Smooth muscle cell (in vitro differentiated cells): Measurements from ENCODE around the gene VAT1L. TPM values are rescaled to one million over a fixed set of nuclear protein-coding genes. Genes with fewer than 3 reads are reported as not detected.

Experiments used
- DNase-seq: peaks from one replicate; lab custom pipeline; 2025; ENCODE audit not compliant: unreplicated experiment; lab: John Stamatoyannopoulos, UW
- H2AFZ ChIP-seq: fragments of 200-600 bp; sonication (generic); 2 replicates; pipeline ENCODE4 v1.6.0; 2016; ENCODE audit warnings: antibody characterized with exemption, low read depth, mild to moderate bottlenecking
- H3F3A ChIP-seq: fragments of 200-600 bp; sonication (generic); 2 replicates; pipeline ENCODE4 v1.6.0; 2017; ENCODE audit warnings: antibody characterized with exemption, low read depth
- H3K27ac ChIP-seq: fragments of 200-600 bp; sonication (generic); 2 replicates; pipeline ENCODE4 v1.5.1; 2016; ENCODE audit warnings: low read depth, mild to moderate bottlenecking
- H3K27me3 ChIP-seq: fragments of 200-600 bp; sonication (generic); 2 replicates; pipeline ENCODE4 v1.6.1; 2016; ENCODE audit warnings: low read depth, mild to moderate bottlenecking
- H3K36me3 ChIP-seq: fragments of 200-600 bp; sonication (generic); 2 replicates; pipeline ENCODE4 v1.5.1; 2016; ENCODE audit warnings: low read depth
- H3K4me1 ChIP-seq: fragments of 200-600 bp; sonication (generic); 2 replicates; pipeline ENCODE4 v1.5.1; 2016; ENCODE audit warnings: low read depth
- H3K4me2 ChIP-seq: fragments of 200-600 bp; sonication (generic); 2 replicates; pipeline ENCODE4 v1.6.0; 2016; ENCODE audit warnings: mild to moderate bottlenecking
- H3K4me3 ChIP-seq: fragments of 200-600 bp; sonication (generic); 2 replicates; pipeline ENCODE4 v1.5.1; 2016; ENCODE audit warnings: mild to moderate bottlenecking
- H3K79me2 ChIP-seq: fragments of 200-600 bp; sonication (generic); 2 replicates; pipeline ENCODE4 v1.6.0; 2016; ENCODE audit warnings: low read depth, mild to moderate bottlenecking
- H3K9ac ChIP-seq: fragments of 200-600 bp; sonication (generic); 2 replicates; pipeline ENCODE4 v1.6.0; 2016; ENCODE audit warnings: low read depth
- H3K9me3 ChIP-seq: fragments of 200-600 bp; sonication (generic); replicated peaks from 2 replicates; pipeline ENCODE4 v1.5.1; 2016; ENCODE audit warnings: low read depth
- H4K20me1 ChIP-seq: fragments of 200-600 bp; sonication (generic); 2 replicates; pipeline ENCODE4 v1.6.0; 2016; ENCODE audit warnings: low read depth
- CTCF ChIP-seq: fragments of 200-600 bp; sonication (generic); IDR thresholded peaks from 2 replicates; pipeline ENCODE4 v1.5.1; 2017; ENCODE audit warnings: borderline replicate concordance, mild to moderate bottlenecking, antibody characterized with exemption; ENCODE audit not compliant: insufficient read depth, poor library complexity, severe bottlenecking
- WGBS: methylation state at CpG from one replicate; pipeline ENCODE4 v1.1.7; 2016; ENCODE audit warnings: low lambda C conversion rate; 5-methylcytosine and 5-hydroxymethylcytosine counted together
- polyA plus RNA-seq: library from polyadenylated mRNA; unstranded; fragments of >200 nt; fragmentation: Nextera tagmentation; extraction: Ambion mirVana; gene quantifications from 2 replicates; pipeline ENCODE4 v1.2.1, GENCODE V29; 2016
- total RNA-seq: library from RNA; depleted of rRNA; stranded (reverse); fragments of >200 nt; gene quantifications from 2 replicates; pipeline ENCODE4 v1.2.3, GENCODE V29; 2014

VAT1L gene
- total and polyA plus RNA-seq, 2 experiments from 2014 or later, result 4.0 to 5.4 TPM

DNA sequence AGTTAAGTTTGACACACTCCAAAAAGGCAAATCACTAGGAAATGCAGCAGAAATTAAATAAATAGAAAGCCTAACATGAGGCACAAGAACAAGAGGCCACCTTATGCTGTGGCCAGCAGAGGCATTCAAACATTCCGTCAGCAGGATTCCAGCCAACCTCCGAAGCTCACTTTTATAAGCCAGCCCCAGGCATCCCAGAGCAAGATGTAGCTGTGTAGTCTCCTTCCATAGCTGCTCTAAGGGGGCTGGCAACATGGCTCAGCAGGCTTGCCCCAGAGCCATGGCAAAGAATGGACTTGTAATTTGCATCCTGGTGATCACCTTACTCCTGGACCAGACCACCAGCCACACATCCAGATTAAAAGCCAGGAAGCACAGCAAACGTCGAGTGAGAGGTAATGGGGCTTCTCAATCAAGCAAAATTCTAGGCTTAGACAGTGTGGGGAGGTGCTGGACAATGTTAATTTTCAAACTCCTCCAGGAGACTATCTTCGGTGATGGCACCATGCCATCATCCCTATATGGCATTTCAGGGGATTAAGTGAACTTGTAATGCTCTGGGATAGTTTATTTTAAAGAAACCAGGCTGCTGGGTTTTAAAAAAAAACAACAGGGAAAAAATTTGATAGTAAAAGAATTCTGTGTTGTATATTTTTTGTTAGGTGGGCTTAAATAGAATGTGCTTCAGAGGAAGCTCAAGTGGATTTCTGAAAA, 234.1 kb downstream of the VAT1L start, which contains the start of gene CLEC3A:
CLEC3A (plus strand) TSS at position 202 of the 714 bp plus-strand sequence; CDS start at position 281, 79 bp downstream.
- H3K27ac ChIP-seq, result peak within 1 kb of the TSS; percentile 12
- no peak for DNase-seq
- no peaks in the 10 kb centered on the region for H3K79me2 ChIP-seq
- no peak for TF ChIP-seq CTCF
- H3F3A ChIP-seq, result no peaks in the 10 kb centered on the region
- H3K9ac ChIP-seq, result no peak within 1 kb of the TSS
- peaks cover 8% of the 10 kb centered on the region for H3K4me1 ChIP-seq
- no peak within 1 kb of the TSS for H3K4me3 ChIP-seq
- H3K36me3 ChIP-seq, result no peaks in the 10 kb centered on the region
- H3K4me2 ChIP-seq, result peak within 1 kb of the TSS; percentile 53
- 18% methylated on average over 5 of the region's 5 CpGs for WGBS
- no peaks in the 10 kb centered on the region for H3K9me3 ChIP-seq
- H3K27me3 ChIP-seq, result peaks cover 6% of the 10 kb centered on the region
- H4K20me1 ChIP-seq, result no peaks in the 10 kb centered on the region
- no peak within 1 kb of the TSS for H2AFZ ChIP-seq

GRCh38 chr16:78024159-78024558, 235.8 kb downstream of the VAT1L start:
- Histone ChIP-seq H3K4me1 (peaks cover 8% of the 10 kb centered on the region), H3K36me3 (no peaks in the 10 kb centered on the region), H3K27me3 (peaks cover 6% of the 10 kb centered on the region), H4K20me1 (no peaks in the 10 kb centered on the region), H3K9me3 (no peaks in the 10 kb centered on the region), H3F3A (no peaks in the 10 kb centered on the region), H3K27ac (no peak overlapping the region), H3K4me3 (no peak overlapping the region), H2AFZ (no peak overlapping the region), H3K4me2 (no peak overlapping the region), H3K79me2 (no peaks in the 10 kb centered on the region), H3K9ac (no peak overlapping the region)
- DNase-seq, result no peak
- no peak for TF ChIP-seq CTCF
- 66% methylated on average over 5 of the region's 5 CpGs for WGBS

GRCh38 chr16:78025631-78026030, 237.3 kb downstream of the VAT1L start:
- DNase-seq, result no peak
- Histone ChIP-seq H4K20me1 (no peaks in the 10 kb centered on the region), H3K4me1 (peaks cover 8% of the 10 kb centered on the region), H3K4me3 (no peak overlapping the region), H3K4me2 (no peak overlapping the region), H2AFZ (no peak overlapping the region), H3K79me2 (no peaks in the 10 kb centered on the region), H3K9ac (no peak overlapping the region), H3K27me3 (no peaks in the 10 kb centered on the region), H3K9me3 (no peaks in the 10 kb centered on the region), H3F3A (no peaks in the 10 kb centered on the region), H3K36me3 (no peaks in the 10 kb centered on the region), H3K27ac (no peak overlapping the region)
- 100% methylated on average over 1 of the region's 1 CpG for WGBS
- no peak for TF ChIP-seq CTCF

DNA sequence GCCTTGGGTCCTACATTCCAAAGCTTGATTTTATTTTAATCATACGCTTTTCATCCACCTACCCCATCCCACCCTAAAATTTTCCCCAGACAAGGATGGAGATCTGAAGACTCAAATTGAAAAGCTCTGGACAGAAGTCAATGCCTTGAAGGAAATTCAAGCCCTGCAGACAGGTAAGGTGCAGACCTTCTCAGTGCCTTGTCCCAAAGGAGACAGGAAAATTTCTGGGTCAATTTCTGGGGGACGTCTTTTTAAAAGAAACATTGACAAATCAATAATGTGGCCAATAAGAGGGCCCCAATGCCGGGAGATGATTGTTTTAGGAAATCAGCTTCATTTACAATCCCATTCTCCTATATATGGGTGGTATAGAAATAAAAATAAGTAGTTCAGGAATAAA, 239.7 kb downstream of the VAT1L start:
- 52% methylated on average over 3 of the region's 3 CpGs for WGBS
- H3K4me3 ChIP-seq, result no peak overlapping the region

More for the DNA sequence above, 239.7 kb downstream of the VAT1L start:
- DNase-seq, result no peak
- H3F3A ChIP-seq, result no peaks in the 10 kb centered on the region
- no peak overlapping the region for H3K9ac ChIP-seq
- no peak overlapping the region for H3K4me2 ChIP-seq
- no peak for TF ChIP-seq CTCF
- H3K27me3 ChIP-seq, result no peaks in the 10 kb centered on the region
- H4K20me1 ChIP-seq, result no peaks in the 10 kb centered on the region
- no peaks in the 10 kb centered on the region for H3K36me3 ChIP-seq
- no peaks in the 10 kb centered on the region for H3K4me1 ChIP-seq
- H3K27ac ChIP-seq, result no peak overlapping the region
- H2AFZ ChIP-seq, result no peak overlapping the region
- H3K79me2 ChIP-seq, result no peaks in the 10 kb centered on the region
- H3K9me3 ChIP-seq, result no peaks in the 10 kb centered on the region
